NT2/D1 (cell line): Measurements from ENCODE around the gene BIK.
A peak's percentile ranks its signal among the peaks of the same experiment; 100 is the strongest.

ENCODE experiments used
- DNase-seq: peaks from one replicate; pipeline ENCODE4 v3.0.0-alpha.2; 2011; ENCODE audit warnings: low read depth, low spot score
- H3K27me3 ChIP-seq: 2 replicates; pipeline ENCODE4 v1.6.0; 2011; ENCODE audit warnings: mild to moderate bottlenecking; ENCODE audit not compliant: insufficient read length, insufficient read depth
- H3K36me3 ChIP-seq: 2 replicates; pipeline ENCODE4 v1.6.1; 2011; ENCODE audit warnings: mild to moderate bottlenecking, low read length, mixed read lengths; ENCODE audit not compliant: insufficient read depth, insufficient read length
- H3K4me1 ChIP-seq: 2 replicates; pipeline ENCODE4 v1.5.1; 2011; ENCODE audit not compliant: insufficient read depth, insufficient read length
- H3K4me3 ChIP-seq: 2 replicates; pipeline ENCODE4 v1.5.1; 2011; ENCODE audit warnings: low read depth; ENCODE audit not compliant: insufficient read length
- H3K9ac ChIP-seq: 2 replicates; pipeline ENCODE4 v1.6.0; 2011; ENCODE audit warnings: low read depth; ENCODE audit not compliant: insufficient read length
- H3K9me3 ChIP-seq: 2 replicates; pipeline ENCODE4 v1.5.1; 2011; ENCODE audit warnings: mild to moderate bottlenecking, low read length; ENCODE audit not compliant: insufficient read depth
- SUZ12 ChIP-seq: IDR thresholded peaks from 2 replicates; pipeline ENCODE4 v1.6.1; 2011; ENCODE audit not compliant: insufficient read length, insufficient read depth; ENCODE audit errors: extremely low read depth
- YY1 ChIP-seq: IDR thresholded peaks from 2 replicates; pipeline ENCODE4 v1.6.1; 2011; ENCODE audit not compliant: insufficient read length, insufficient read depth
- ZNF274 ChIP-seq: IDR thresholded peaks from 2 replicates; pipeline ENCODE4 v1.6.1; 2011; ENCODE audit warnings: mild to moderate bottlenecking, low read depth, low read length

The BIK gene

GRCh38 chr22:43106302-43106701, 4.2 kb upstream of the BIK start:
- DNase-seq: no peak
- H3K4me1 ChIP-seq: peaks cover under 1% of the 10 kb centered on the region

GRCh38 chr22:43109511-43109910, 1.0 kb upstream of the BIK start:
- no peak overlapping the region for H3K9ac ChIP-seq
- TF ChIP-seq SUZ12: no peak
- TF ChIP-seq ZNF274: no peak
- no peak for TF ChIP-seq YY1
- H3K27me3 ChIP-seq: peaks cover 14% of the 10 kb centered on the region
- no peaks in the 10 kb centered on the region for H3K36me3 ChIP-seq
- no peaks in the 10 kb centered on the region for H3K9me3 ChIP-seq
- H3K4me3 ChIP-seq: no peak overlapping the region
- H3K4me1 ChIP-seq: peaks cover 5% of the 10 kb centered on the region
- DNase-seq: peak; percentile 40

More at GRCh38 chr22:43106302-43106701, 4.2 kb upstream of the BIK start:
- no peaks in the 10 kb centered on the region for H3K36me3 ChIP-seq
- no peak for TF ChIP-seq YY1
- no peak for TF ChIP-seq ZNF274
- TF ChIP-seq SUZ12: no peak
- H3K27me3 ChIP-seq: peaks cover 6% of the 10 kb centered on the region
- H3K9ac ChIP-seq: no peak overlapping the region
- H3K9me3 ChIP-seq: no peaks in the 10 kb centered on the region
- no peak overlapping the region for H3K4me3 ChIP-seq

- H3K4me3 ChIP-seq: peak overlapping the region; percentile 19
- H3K9ac ChIP-seq: peak overlapping the region; percentile 1
- no peak for TF ChIP-seq SUZ12
- no peak for TF ChIP-seq ZNF274
- no peak for TF ChIP-seq YY1
- no peak for DNase-seq
- H3K36me3 ChIP-seq: no peaks in the 10 kb centered on the region
- peaks cover 8% of the 10 kb centered on the region for H3K4me1 ChIP-seq
- peaks cover 14% of the 10 kb centered on the region for H3K27me3 ChIP-seq
- H3K9me3 ChIP-seq: no peaks in the 10 kb centered on the region
Measured at GRCh38 chr22:43109921-43110443, 568 bp upstream of the BIK start.

- TF ChIP-seq SUZ12 (no peak), ZNF274 (no peak), YY1 (no peak)
- Histone ChIP-seq H3K9ac (peak overlapping the region; percentile 86), H3K4me1 (peaks cover 8% of the 10 kb centered on the region), H3K9me3 (no peaks in the 10 kb centered on the region), H3K27me3 (peaks cover 14% of the 10 kb centered on the region), H3K4me3 (peak overlapping the region; percentile 81), H3K36me3 (no peaks in the 10 kb centered on the region)
- DNase-seq: no peak
Measured at GRCh38 chr22:43110927-43111623, 525 bp downstream of the BIK start.

- peaks cover 15% of the 10 kb centered on the region for H3K4me1 ChIP-seq
- no peak for TF ChIP-seq ZNF274
- no peak for TF ChIP-seq YY1
- no peak for TF ChIP-seq SUZ12
- peaks cover 14% of the 10 kb centered on the region for H3K27me3 ChIP-seq
- H3K9me3 ChIP-seq: no peaks in the 10 kb centered on the region
- H3K4me3 ChIP-seq: no peak overlapping the region
- H3K9ac ChIP-seq: no peak overlapping the region
- no peaks in the 10 kb centered on the region for H3K36me3 ChIP-seq
- no peak for DNase-seq
Measured at GRCh38 chr22:43113526-43114251, 3.1 kb downstream of the BIK start.

- Histone ChIP-seq H3K9me3 (no peaks in the 10 kb centered on the region), H3K36me3 (no peaks in the 10 kb centered on the region), H3K4me1 (peaks cover 15% of the 10 kb centered on the region), H3K9ac (no peak overlapping the region), H3K4me3 (no peak overlapping the region), H3K27me3 (peaks cover 14% of the 10 kb centered on the region)
- no peak for DNase-seq
- no peak for TF ChIP-seq SUZ12
- no peak for TF ChIP-seq ZNF274
- TF ChIP-seq YY1: no peak
Measured at GRCh38 chr22:43114958-43115357, 4.4 kb downstream of the BIK start.

GRCh38 chr22:43116932-43117331, 6.4 kb downstream of the BIK start:
- DNase-seq: no peak
- no peak overlapping the region for H3K4me3 ChIP-seq
- H3K36me3 ChIP-seq: no peaks in the 10 kb centered on the region
- H3K9ac ChIP-seq: no peak overlapping the region
- peaks cover 1% of the 10 kb centered on the region for H3K27me3 ChIP-seq
- TF ChIP-seq SUZ12 (no peak), ZNF274 (no peak), YY1 (no peak)
- H3K4me1 ChIP-seq: peaks cover 14% of the 10 kb centered on the region
- H3K9me3 ChIP-seq: no peaks in the 10 kb centered on the region
